GM12878 (cell line): ENCODE data around the gene CAPN3. TPM values are rescaled to one million over a fixed set of nuclear protein-coding genes. Genes with fewer than 3 reads are reported as not detected.

ENCODE experiments used
- ATAC-seq: fragments of 200-7000 bp; cut with Tn5 transposase; 3 replicates; pipeline ENCODE4 v1.9.1; 2020; ENCODE audit warnings: mild to moderate bottlenecking, moderate library complexity
- BruUV-seq: library from RNA; stranded (reverse); fragments of 400-500 nt; replicated peaks from 2 replicates; lab custom pipeline; 2021; lab: Mats Ljungman, UMichigan
- CTCF ChIA-PET: fragments of 300-600 bp; sonication (Branson Sonifier 250); formaldehyde crosslinking; extraction: SDS; loops from one replicate; lab custom pipeline; 2021; ENCODE audit warnings: inconsistent platforms; lab: Yijun Ruan, JAX
- POLR2A ChIA-PET: fragments of 350-600 bp; formaldehyde crosslinking; extraction: SDS; loops from one replicate; lab custom pipeline; 2021; ENCODE audit warnings: inconsistent platforms; lab: Charles Lee
- RAD21 ChIA-PET: fragments of 300-600 bp; sonication (Branson Sonifier 250); formaldehyde crosslinking; loops from one replicate; lab custom pipeline; 2023; ENCODE audit warnings: antibody characterized with exemption; ENCODE audit not compliant: unreplicated experiment; lab: Charles Lee
- SMC1A ChIA-PET: fragments of 300-600 bp; sonication (Branson Sonifier 250); formaldehyde crosslinking; loops from one replicate; lab custom pipeline; 2023; ENCODE audit not compliant: unreplicated experiment, uncharacterized antibody; lab: Charles Lee
- DNase-seq: peaks from one replicate; pipeline ENCODE4 v3.0.0-alpha.2; 2011; ENCODE audit warnings: low read depth, low spot score
- FAIRE-seq: peaks from 3 replicates; lab custom pipeline; 2011; peaks lifted over from hg19 to GRCh38; lab: Jason Lieb, UNC
- H2AFZ ChIP-seq: 2 replicates; pipeline ENCODE4 v1.6.0; 2011; ENCODE audit warnings: low read depth, low read length, control low read depth; ENCODE audit not compliant: control insufficient read depth
- H3K27ac ChIP-seq: 2 replicates; pipeline ENCODE4 v1.5.1; 2011; ENCODE audit warnings: control low read depth; ENCODE audit not compliant: control insufficient read depth, insufficient read depth
- H3K27me3 ChIP-seq, 2 experiments: replicated peaks in 1 of 2; 2 replicates each; pipeline versions ENCODE4 v1.6.0 to v1.6.1; 2011; ENCODE audit warnings: low read length in 1 of 2; ENCODE audit not compliant: control insufficient read depth in 2 of 2, insufficient read depth in 2 of 2
- H3K36me3 ChIP-seq, 2 experiments: 2 replicates each; pipeline ENCODE4 v1.5.1; 2011; ENCODE audit warnings: low read length in 1 of 2; ENCODE audit not compliant: control insufficient read depth in 2 of 2, insufficient read depth in 2 of 2
- H3K4me1 ChIP-seq: 2 replicates; pipeline ENCODE4 v1.6.1; 2011; ENCODE audit warnings: mild to moderate bottlenecking, low read length, moderate library complexity, mixed read lengths; ENCODE audit not compliant: control insufficient read depth, insufficient read depth
- H3K4me2 ChIP-seq: 2 replicates; pipeline ENCODE4 v1.6.0; 2011; ENCODE audit warnings: control low read depth; ENCODE audit not compliant: control insufficient read depth, insufficient read depth
- H3K4me3 ChIP-seq: fragments of 200-600 bp; sonication (generic); 2 replicates; pipeline ENCODE4 v1.5.1; 2016
- H3K79me2 ChIP-seq: 2 replicates; pipeline ENCODE4 v1.6.0; 2011; ENCODE audit warnings: low read length; ENCODE audit not compliant: control insufficient read depth, insufficient read depth
- H3K9ac ChIP-seq: 2 replicates; pipeline ENCODE4 v1.8.0; 2011; ENCODE audit warnings: low read length, control low read depth, mixed read lengths; ENCODE audit not compliant: control insufficient read depth, insufficient read depth
- H3K9me3 ChIP-seq: replicated peaks from 3 replicates; pipeline ENCODE4 v1.5.1; 2011; ENCODE audit warnings: mild to moderate bottlenecking, low read length; ENCODE audit not compliant: control insufficient read depth, insufficient read depth
- H4K20me1 ChIP-seq: 2 replicates; pipeline ENCODE4 v1.6.0; 2011; ENCODE audit not compliant: control insufficient read depth, insufficient read depth
- CREB1 ChIP-seq: IDR thresholded peaks from 2 replicates; pipeline ENCODE4 v1.6.1; 2012; ENCODE audit warnings: low read depth, mild to moderate bottlenecking, inconsistent platforms
- EED ChIP-seq: sonication (generic); IDR thresholded peaks from 2 replicates; pipeline ENCODE4 v1.6.1; 2016; ENCODE audit warnings: antibody characterized with exemption, low read depth
- ESRRA ChIP-seq: IDR thresholded peaks from 2 replicates; pipeline ENCODE4 v1.6.1; 2012; ENCODE audit warnings: mild to moderate bottlenecking, low read length, improper control_type of control experiment
- IKZF2 ChIP-seq, 2 experiments: fragments of 450-650 bp; IDR thresholded peaks; 2 replicates each; pipeline ENCODE4 v1.6.1; 2017; ENCODE audit warnings: mild to moderate bottlenecking in 2 of 2, moderate library complexity in 2 of 2
- KDM1A ChIP-seq: fragments of 200-600 bp; sonication (generic); IDR thresholded peaks from 2 replicates; pipeline ENCODE4 v1.6.1; 2016; ENCODE audit warnings: borderline replicate concordance
- MYC ChIP-seq: IDR thresholded peaks from 2 replicates; pipeline ENCODE4 v1.6.1; 2011; ENCODE audit warnings: mild to moderate bottlenecking, low read length, moderate library complexity, inconsistent platforms; ENCODE audit not compliant: insufficient read depth, insufficient replicate concordance, insufficient read length, severe bottlenecking
- NRF1 ChIP-seq: conservative IDR thresholded peaks from 2 replicates; pipeline ENCODE4 v1.6.1; 2011; ENCODE audit warnings: mild to moderate bottlenecking, low read depth, low read length, improper control_type of control experiment
- RCOR1 ChIP-seq: conservative IDR thresholded peaks from 2 replicates; pipeline ENCODE4 v1.6.1; 2012; ENCODE audit warnings: low read depth, low read length, improper control_type of control experiment
- RFX5 ChIP-seq: IDR thresholded peaks from 2 replicates; pipeline ENCODE4 v1.6.1; 2011; ENCODE audit warnings: low read depth, low read length, improper control_type of control experiment
- SIN3A ChIP-seq: IDR thresholded peaks from 2 replicates; pipeline ENCODE4 v1.6.1; 2012; ENCODE audit warnings: low read depth, low read length, improper control_type of control experiment
- SIX5 ChIP-seq: IDR thresholded peaks from 2 replicates; pipeline ENCODE4 v1.6.1; 2011; ENCODE audit warnings: mild to moderate bottlenecking, low read depth, low read length, moderate library complexity; ENCODE audit not compliant: severe bottlenecking
- SMAD1 ChIP-seq: fragments of 450-650 bp; IDR thresholded peaks from 2 replicates; pipeline ENCODE4 v1.6.1; 2018; ENCODE audit warnings: mild to moderate bottlenecking, low read depth; ENCODE audit not compliant: partially characterized antibody
- ZNF207 ChIP-seq: fragments of 450-650 bp; IDR thresholded peaks from 2 replicates; pipeline ENCODE4 v1.6.1; 2014; ENCODE audit warnings: antibody characterized with exemption, mild to moderate bottlenecking, borderline replicate concordance
- WGBS: methylation state at CpG from one replicate; pipeline ENCODE4 v1.1.6; 2016; ENCODE audit warnings: low lambda C conversion rate; ENCODE audit not compliant: insufficient replicate concordance, insufficient coverage; ENCODE audit errors: missing lambda C conversion rate; 5-methylcytosine and 5-hydroxymethylcytosine counted together
- in situ Hi-C: fragments of 300-500 bp; cut with MboI; formaldehyde crosslinking; loops from 9 replicates; pipeline ENCODE4 v1.14.3; 2018; ENCODE audit warnings: mixed read lengths
- intact Hi-C: fragments of 100-400 bp; cut with micrococcal nuclease; formaldehyde crosslinking; loops from one replicate; pipeline ENCODE4 v1.14.2; 2022; ENCODE audit not compliant: unreplicated experiment
- polyA plus RNA-seq, 11 experiments: library from polyadenylated mRNA; depleted of rRNA in 4 of 11; unstranded in 6 of 11; stranded (reverse) in 5 of 11; fragments of >200 nt; fragmentation: Nextera tagmentation in 4 of 11; fragmentation: Illumina TruSeq in 1 of 11; extraction: Ambion mirVana in 4 of 11; extraction: Trizol in 1 of 11; gene quantifications; 1 replicate in 1 of 11; 2 replicates in 10 of 11; pipeline versions ENCODE4 v1.2.1 to v1.2.3, GENCODE V29; 2011 to 2016; ENCODE audit warnings: inconsistent platforms in 2 of 11, missing spikeins in 2 of 11, low read depth in 1 of 11
- total RNA-seq, 4 experiments: library from RNA; depleted of rRNA in 3 of 4; stranded (reverse); fragments of >200 nt in 3 of 4; fragmentation: Illumina TruSeq in 1 of 4; extraction: Trizol in 1 of 4; gene quantifications; 2 replicates each; pipeline versions ENCODE4 v1.2.1 to v1.2.3, GENCODE V29; 2013 to 2021
- TF ChIP-seq, protein P1 (sequence below): fragments of 450-650 bp; IDR thresholded peaks from 2 replicates; pipeline ENCODE4 v1.6.1; 2017; ENCODE audit warnings: low read depth, mild to moderate bottlenecking, moderate library complexity
- TF ChIP-seq, protein P2 (sequence below), 3 experiments: IDR thresholded peaks in 2 of 3; conservative IDR thresholded peaks in 1 of 3; 2 replicates each; pipeline ENCODE4 v1.5.1; 2011; ENCODE audit warnings: low read depth in 3 of 3, low read length in 3 of 3, mild to moderate bottlenecking in 3 of 3, control low read depth in 2 of 3, moderate library complexity in 2 of 3, inconsistent platforms in 1 of 3, mixed read lengths in 1 of 3; ENCODE audit not compliant: control insufficient read depth in 2 of 3, insufficient read depth in 1 of 3; ENCODE audit errors: extremely low read depth in 1 of 3
- TF ChIP-seq, protein P3 (sequence below): IDR thresholded peaks from 2 replicates; pipeline ENCODE4 v1.6.1; 2011; ENCODE audit warnings: borderline replicate concordance, low read depth, mild to moderate bottlenecking, moderate library complexity, low read length; ENCODE audit not compliant: insufficient read depth, poor library complexity, severe bottlenecking
- TF ChIP-seq, protein P4 (sequence below): IDR thresholded peaks from 2 replicates; pipeline ENCODE4 v1.6.1; 2012; ENCODE audit warnings: mild to moderate bottlenecking, low read depth, low read length

Gene CAPN3
- total and polyA plus RNA-seq, 10 of the 15 experiments (the other 5 are each of a cell fraction or from before 2014, with no cell fraction given) = 1.1 to 3.8 (median 2.4) TPM

DNA sequence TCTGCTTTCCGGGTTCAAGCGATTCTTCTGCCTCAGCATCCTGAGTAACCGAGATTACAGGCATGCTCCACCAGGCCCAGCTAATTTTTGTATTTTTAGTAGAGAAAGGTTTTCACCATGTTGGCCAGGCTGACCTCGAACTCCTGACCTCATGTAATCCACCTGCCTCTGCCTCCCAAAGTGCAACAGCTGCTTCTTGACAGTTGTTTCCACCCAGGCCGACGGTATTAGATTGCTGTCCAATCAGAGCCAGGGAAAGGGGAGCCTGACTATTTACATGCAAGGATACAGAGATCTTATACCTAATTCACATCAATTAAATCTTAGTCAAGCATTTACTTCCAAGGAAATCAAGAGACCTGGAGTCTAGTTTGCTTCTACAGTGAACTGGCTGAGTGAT, 4.0 kb upstream of the CAPN3 start:
- RAD21 ChIA-PET = no interaction called here
- no peaks in the 10 kb centered on the region for H3K9me3 ChIP-seq
- H3K4me1 ChIP-seq = no peaks in the 10 kb centered on the region
- no peak for FAIRE-seq
- CTCF ChIA-PET = no interaction called here
- BruUV-seq = no TSS peak
- DNase-seq = no peak
- H3K79me2 ChIP-seq = no peaks in the 10 kb centered on the region
- no peak overlapping the region for H2AFZ ChIP-seq
- H3K4me2 ChIP-seq = no peak overlapping the region
- H3K27ac ChIP-seq = no peak overlapping the region
- intact Hi-C loops (no loop called here), in situ Hi-C loops (no loop called here)
- POLR2A ChIA-PET = interaction anchor here (0.5 kb wide), 1 partner anchor 429 kb away, joined by 6 read pairs; no protein-coding TSS in a partner anchor
- no peaks in the 10 kb centered on the region for H4K20me1 ChIP-seq
- no peaks in the 10 kb centered on the region for H3K27me3 ChIP-seq
- no peak overlapping the region for H3K4me3 ChIP-seq
- no peak for ATAC-seq
- peaks cover 0 to 3% of the 10 kb centered on the region in 2 experiments; a peak in 2 of 4 replicates for H3K36me3 ChIP-seq
- no peak overlapping the region for H3K9ac ChIP-seq
- 97% methylated on average over 5 of the region's 6 CpGs for WGBS
- SMC1A ChIA-PET = no interaction called here
- TF ChIP-seq SIX5 (no peak), SIN3A (no peak), NRF1 (no peak), RCOR1 (no peak), EED (no peak), CREB1 (no peak), ESRRA (no peak), MYC (no peak), ZNF207 (no peak), IKZF2 (IDR thresholded peaks at IDR 0.05) (no peak), KDM1A (no peak), RFX5 (no peak), SMAD1 (no peak)
- TF ChIP-seq, protein P1, sequence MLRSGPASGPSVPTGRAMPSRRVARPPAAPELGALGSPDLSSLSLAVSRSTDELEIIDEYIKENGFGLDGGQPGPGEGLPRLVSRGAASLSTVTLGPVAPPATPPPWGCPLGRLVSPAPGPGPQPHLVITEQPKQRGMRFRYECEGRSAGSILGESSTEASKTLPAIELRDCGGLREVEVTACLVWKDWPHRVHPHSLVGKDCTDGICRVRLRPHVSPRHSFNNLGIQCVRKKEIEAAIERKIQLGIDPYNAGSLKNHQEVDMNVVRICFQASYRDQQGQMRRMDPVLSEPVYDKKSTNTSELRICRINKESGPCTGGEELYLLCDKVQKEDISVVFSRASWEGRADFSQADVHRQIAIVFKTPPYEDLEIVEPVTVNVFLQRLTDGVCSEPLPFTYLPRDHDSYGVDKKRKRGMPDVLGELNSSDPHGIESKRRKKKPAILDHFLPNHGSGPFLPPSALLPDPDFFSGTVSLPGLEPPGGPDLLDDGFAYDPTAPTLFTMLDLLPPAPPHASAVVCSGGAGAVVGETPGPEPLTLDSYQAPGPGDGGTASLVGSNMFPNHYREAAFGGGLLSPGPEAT = no peak
- TF ChIP-seq, protein P2, sequence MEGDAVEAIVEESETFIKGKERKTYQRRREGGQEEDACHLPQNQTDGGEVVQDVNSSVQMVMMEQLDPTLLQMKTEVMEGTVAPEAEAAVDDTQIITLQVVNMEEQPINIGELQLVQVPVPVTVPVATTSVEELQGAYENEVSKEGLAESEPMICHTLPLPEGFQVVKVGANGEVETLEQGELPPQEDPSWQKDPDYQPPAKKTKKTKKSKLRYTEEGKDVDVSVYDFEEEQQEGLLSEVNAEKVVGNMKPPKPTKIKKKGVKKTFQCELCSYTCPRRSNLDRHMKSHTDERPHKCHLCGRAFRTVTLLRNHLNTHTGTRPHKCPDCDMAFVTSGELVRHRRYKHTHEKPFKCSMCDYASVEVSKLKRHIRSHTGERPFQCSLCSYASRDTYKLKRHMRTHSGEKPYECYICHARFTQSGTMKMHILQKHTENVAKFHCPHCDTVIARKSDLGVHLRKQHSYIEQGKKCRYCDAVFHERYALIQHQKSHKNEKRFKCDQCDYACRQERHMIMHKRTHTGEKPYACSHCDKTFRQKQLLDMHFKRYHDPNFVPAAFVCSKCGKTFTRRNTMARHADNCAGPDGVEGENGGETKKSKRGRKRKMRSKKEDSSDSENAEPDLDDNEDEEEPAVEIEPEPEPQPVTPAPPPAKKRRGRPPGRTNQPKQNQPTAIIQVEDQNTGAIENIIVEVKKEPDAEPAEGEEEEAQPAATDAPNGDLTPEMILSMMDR (IDR thresholded peaks at IDR 0.05 in 2 of 3, conservative IDR thresholded peaks at IDR 0.05 in 1 of 3; ENCODE audit: control insufficient read depth in 2 of 3, extremely low read depth in 1 of 3, insufficient read depth in 1 of 3, low read depth in 3 of 3, low read length in 3 of 3) = no peak
- TF ChIP-seq, protein P3, sequence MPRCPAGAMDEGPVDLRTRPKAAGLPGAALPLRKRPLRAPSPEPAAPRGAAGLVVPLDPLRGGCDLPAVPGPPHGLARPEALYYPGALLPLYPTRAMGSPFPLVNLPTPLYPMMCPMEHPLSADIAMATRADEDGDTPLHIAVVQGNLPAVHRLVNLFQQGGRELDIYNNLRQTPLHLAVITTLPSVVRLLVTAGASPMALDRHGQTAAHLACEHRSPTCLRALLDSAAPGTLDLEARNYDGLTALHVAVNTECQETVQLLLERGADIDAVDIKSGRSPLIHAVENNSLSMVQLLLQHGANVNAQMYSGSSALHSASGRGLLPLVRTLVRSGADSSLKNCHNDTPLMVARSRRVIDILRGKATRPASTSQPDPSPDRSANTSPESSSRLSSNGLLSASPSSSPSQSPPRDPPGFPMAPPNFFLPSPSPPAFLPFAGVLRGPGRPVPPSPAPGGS = no peak
- TF ChIP-seq, protein P4, sequence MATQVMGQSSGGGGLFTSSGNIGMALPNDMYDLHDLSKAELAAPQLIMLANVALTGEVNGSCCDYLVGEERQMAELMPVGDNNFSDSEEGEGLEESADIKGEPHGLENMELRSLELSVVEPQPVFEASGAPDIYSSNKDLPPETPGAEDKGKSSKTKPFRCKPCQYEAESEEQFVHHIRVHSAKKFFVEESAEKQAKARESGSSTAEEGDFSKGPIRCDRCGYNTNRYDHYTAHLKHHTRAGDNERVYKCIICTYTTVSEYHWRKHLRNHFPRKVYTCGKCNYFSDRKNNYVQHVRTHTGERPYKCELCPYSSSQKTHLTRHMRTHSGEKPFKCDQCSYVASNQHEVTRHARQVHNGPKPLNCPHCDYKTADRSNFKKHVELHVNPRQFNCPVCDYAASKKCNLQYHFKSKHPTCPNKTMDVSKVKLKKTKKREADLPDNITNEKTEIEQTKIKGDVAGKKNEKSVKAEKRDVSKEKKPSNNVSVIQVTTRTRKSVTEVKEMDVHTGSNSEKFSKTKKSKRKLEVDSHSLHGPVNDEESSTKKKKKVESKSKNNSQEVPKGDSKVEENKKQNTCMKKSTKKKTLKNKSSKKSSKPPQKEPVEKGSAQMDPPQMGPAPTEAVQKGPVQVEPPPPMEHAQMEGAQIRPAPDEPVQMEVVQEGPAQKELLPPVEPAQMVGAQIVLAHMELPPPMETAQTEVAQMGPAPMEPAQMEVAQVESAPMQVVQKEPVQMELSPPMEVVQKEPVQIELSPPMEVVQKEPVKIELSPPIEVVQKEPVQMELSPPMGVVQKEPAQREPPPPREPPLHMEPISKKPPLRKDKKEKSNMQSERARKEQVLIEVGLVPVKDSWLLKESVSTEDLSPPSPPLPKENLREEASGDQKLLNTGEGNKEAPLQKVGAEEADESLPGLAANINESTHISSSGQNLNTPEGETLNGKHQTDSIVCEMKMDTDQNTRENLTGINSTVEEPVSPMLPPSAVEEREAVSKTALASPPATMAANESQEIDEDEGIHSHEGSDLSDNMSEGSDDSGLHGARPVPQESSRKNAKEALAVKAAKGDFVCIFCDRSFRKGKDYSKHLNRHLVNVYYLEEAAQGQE = no peak
